GM12875 (cell line): Measurements from ENCODE around the gene HDAC9.

Experiments used
- H3K4me3 ChIP-seq: one replicate; pipeline ENCODE4 v1.5.1; 2011; ENCODE audit warnings: low read depth, low read length, control low read depth
- CTCF ChIP-seq: IDR thresholded peaks from 2 replicates; pipeline ENCODE4 v1.5.1; 2011; ENCODE audit warnings: low read depth, mild to moderate bottlenecking, control low read depth, inconsistent platforms, low read length, moderate library complexity, borderline replicate concordance; ENCODE audit not compliant: insufficient read depth

HDAC9 gene

GRCh38 chr7:18824157-18824556 is 328.6 kb downstream of the HDAC9 start:
- no peak for TF ChIP-seq CTCF
- H3K4me3 ChIP-seq: no peak overlapping the region

GRCh38 chr7:18828260-18828993 is 332.9 kb downstream of the HDAC9 start:
- no peak for TF ChIP-seq CTCF
- H3K4me3 ChIP-seq: no peak overlapping the region

GRCh38 chr7:18828994-18829857 is 333.7 kb downstream of the HDAC9 start:
- H3K4me3 ChIP-seq: no peak overlapping the region
- no peak for TF ChIP-seq CTCF

- TF ChIP-seq CTCF: no peak
- no peak overlapping the region for H3K4me3 ChIP-seq
Observed at GRCh38 chr7:18829858-18830285, 334.3 kb downstream of the HDAC9 start.

- H3K4me3 ChIP-seq: no peak overlapping the region
- TF ChIP-seq CTCF: no peak
Observed at GRCh38 chr7:18831419-18831818, 335.9 kb downstream of the HDAC9 start.

GRCh38 chr7:18831943-18832342 is 336.4 kb downstream of the HDAC9 start:
- H3K4me3 ChIP-seq: no peak overlapping the region

More at GRCh38 chr7:18831943-18832342, 336.4 kb downstream of the HDAC9 start:
- TF ChIP-seq CTCF: no peak
